Activated CD4-positive, alpha-beta T cell treated with anti-CD3 and anti-CD28 coated beads for 24 hours (primary cell): ENCODE results near the gene B3GALNT1.
"Not testable (repeated sequence)": the region's sequence is repeated elsewhere in the genome, so short reads cannot be mapped to it uniquely, and the experiment has no call there.

Source experiments
- DNase-seq, 2 donors: peaks; one replicate each; pipeline ENCODE4 v3.0.0-alpha.2; 2020; ENCODE audit warnings: low read depth in 2 of 2

B3GALNT1 gene

GRCh38 chr3:161073181-161073580, 32.0 kb downstream of the B3GALNT1 start:
- DNase-seq: no peak

GRCh38 chr3:161072751-161073150, 32.4 kb downstream of the B3GALNT1 start:
- no peak for DNase-seq

- no peak for DNase-seq
These were observed 32.9 kb downstream of the B3GALNT1 start for GRCh38 chr3:161072211-161072621.

- no peak for DNase-seq
These were observed 34.0 kb downstream of the B3GALNT1 start for GRCh38 chr3:161070980-161071663.

- no peak for DNase-seq
These were observed 34.8 kb downstream of the B3GALNT1 start for GRCh38 chr3:161070252-161070930.

- DNase-seq: no peak
These were observed 35.5 kb downstream of the B3GALNT1 start for GRCh38 chr3:161069511-161070251.

- no peak for DNase-seq
These were observed 37.8 kb downstream of the B3GALNT1 start for GRCh38 chr3:161067335-161067734.

GRCh38 chr3:161066930-161067329, 38.2 kb downstream of the B3GALNT1 start:
- no peak for DNase-seq

- no peak for DNase-seq
These were observed 40.7 kb downstream of the B3GALNT1 start for GRCh38 chr3:161064413-161064812.

GRCh38 chr3:161054860-161055604, 50.1 kb downstream of the B3GALNT1 start:
- no peak for DNase-seq

GRCh38 chr3:161051856-161052255, 53.3 kb downstream of the B3GALNT1 start:
- no peak for DNase-seq

- DNase-seq: no peak
These were observed 54.2 kb downstream of the B3GALNT1 start for GRCh38 chr3:161050935-161051334.

- DNase-seq: no peak
These were observed 55.4 kb downstream of the B3GALNT1 start for GRCh38 chr3:161049683-161050248.

- DNase-seq: no peak
These were observed 61.7 kb downstream of the B3GALNT1 start for GRCh38 chr3:161043336-161044035.

GRCh38 chr3:161042023-161042501, 63.1 kb downstream of the B3GALNT1 start:
- no peak for DNase-seq

GRCh38 chr3:161038725-161039124, 66.4 kb downstream of the B3GALNT1 start:
- DNase-seq: no peak

- no peak for DNase-seq
These were observed 69.4 kb downstream of the B3GALNT1 start for GRCh38 chr3:161035711-161036110.

- not testable (repeated sequence) for DNase-seq
These were observed 70.1 kb downstream of the B3GALNT1 start for GRCh38 chr3:161034913-161035550.
